Measurements from ENCODE around the gene NAV3. TPM values are rescaled to one million over a fixed set of nuclear protein-coding genes. Genes with fewer than 3 reads are reported as not detected.

The NAV3 gene
- total RNA-seq, 1 experiment from 2014 or later, result 3.0 TPM

DNA sequence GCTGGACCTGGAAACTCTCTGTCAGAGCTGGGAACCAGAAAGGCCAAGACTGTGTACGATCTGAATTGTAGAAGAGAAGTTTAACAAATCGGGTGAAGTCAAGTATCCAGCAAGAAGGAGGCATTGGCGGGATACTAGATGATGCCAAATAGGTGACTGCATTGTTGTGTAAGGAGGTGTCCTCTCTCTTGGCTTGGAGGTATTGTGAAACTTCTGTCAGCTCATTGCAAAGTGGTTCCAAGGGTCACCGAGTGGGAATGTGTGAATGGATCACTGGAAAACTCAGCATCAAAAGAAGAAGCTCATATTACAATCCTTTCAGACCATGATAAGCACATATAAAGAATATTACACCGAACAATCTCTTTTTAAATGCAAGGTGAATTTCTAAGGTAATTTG, 11.7 kb downstream of the NAV3 start:
- Histone ChIP-seq H3K23ac (ENCODE audit: insufficient read length, low read depth, low read length) (no peak overlapping the region), H2AFZ (ENCODE audit: low read length) (no peak overlapping the region), H2BK5ac (ENCODE audit: insufficient read length, low read length) (no peak overlapping the region), H3K27ac (ENCODE audit: insufficient read length, low read depth, low read length) (no peak overlapping the region), H3K4me2 (ENCODE audit: insufficient read depth, insufficient read length, low read length) (no peak overlapping the region), H3K9ac (ENCODE audit: extremely low read depth, insufficient read length, low read length) (no peak overlapping the region), H3K79me1 (ENCODE audit: insufficient read depth, low read depth, low read length, poor library complexity, severe bottlenecking) (no peaks in the 10 kb centered on the region), H3K79me2 (ENCODE audit: insufficient read depth, low read length) (no peaks in the 10 kb centered on the region), H2BK12ac (ENCODE audit: insufficient read length, low read depth, low read length) (no peak overlapping the region), H3K4ac (ENCODE audit: low read depth, low read length) (no peak overlapping the region), H4K8ac (replicated peaks; ENCODE audit: insufficient read length, low read depth, low read length) (no peak overlapping the region), H3T11ph (ENCODE audit: low read length) (no peak overlapping the region), H3K56ac (ENCODE audit: insufficient read length, low read depth, low read length) (no peak overlapping the region), H2BK15ac (ENCODE audit: low read depth, low read length) (no peak overlapping the region), H2AK5ac (ENCODE audit: insufficient read length, low read length) (no peak overlapping the region), H3K27me3 (ENCODE audit: insufficient read depth, low read length) (no peaks in the 10 kb centered on the region), H2BK20ac (ENCODE audit: low read depth, low read length, poor library complexity, severe bottlenecking) (no peak overlapping the region), H4K91ac (ENCODE audit: insufficient read length, low read depth, low read length) (no peak overlapping the region), H4K5ac (ENCODE audit: insufficient read length, low read depth, low read length) (no peak overlapping the region), H4K20me1 (ENCODE audit: control insufficient read depth, insufficient read depth, insufficient read length) (no peaks in the 10 kb centered on the region), H3K23me2 (ENCODE audit: insufficient read length, low read depth, low read length, poor library complexity, severe bottlenecking) (no peaks in the 10 kb centered on the region), H3K14ac (ENCODE audit: insufficient read depth, low read length) (no peak overlapping the region), H3K9me3 (ENCODE audit: control insufficient read depth, low read depth, low read length) (no peaks in the 10 kb centered on the region), H3K18ac (ENCODE audit: insufficient read length, low read depth, low read length) (no peak overlapping the region), H3K4me1 (ENCODE audit: insufficient read depth, low read length) (no peaks in the 10 kb centered on the region), H2BK120ac (ENCODE audit: low read depth, low read length, poor library complexity, severe bottlenecking) (no peak overlapping the region)
- H3K9me3 Mint-ChIP-seq, result no peaks in the 10 kb centered on the region
- H3K36me3 Mint-ChIP-seq (ENCODE audit: insufficient read depth in 1 of 3, low read depth in 3 of 3), result no peaks in the 10 kb centered on the region
- DNase-seq, result no peak
- no peaks in the 10 kb centered on the region for H3K27me3 Mint-ChIP-seq (ENCODE audit: low read depth)
- H3K27ac Mint-ChIP-seq, result no peak overlapping the region
- H3K4me3 Mint-ChIP-seq, result no peak overlapping the region
- H3K4me1 Mint-ChIP-seq, result no peaks in the 10 kb centered on the region
- TF ChIP-seq, protein P1, sequence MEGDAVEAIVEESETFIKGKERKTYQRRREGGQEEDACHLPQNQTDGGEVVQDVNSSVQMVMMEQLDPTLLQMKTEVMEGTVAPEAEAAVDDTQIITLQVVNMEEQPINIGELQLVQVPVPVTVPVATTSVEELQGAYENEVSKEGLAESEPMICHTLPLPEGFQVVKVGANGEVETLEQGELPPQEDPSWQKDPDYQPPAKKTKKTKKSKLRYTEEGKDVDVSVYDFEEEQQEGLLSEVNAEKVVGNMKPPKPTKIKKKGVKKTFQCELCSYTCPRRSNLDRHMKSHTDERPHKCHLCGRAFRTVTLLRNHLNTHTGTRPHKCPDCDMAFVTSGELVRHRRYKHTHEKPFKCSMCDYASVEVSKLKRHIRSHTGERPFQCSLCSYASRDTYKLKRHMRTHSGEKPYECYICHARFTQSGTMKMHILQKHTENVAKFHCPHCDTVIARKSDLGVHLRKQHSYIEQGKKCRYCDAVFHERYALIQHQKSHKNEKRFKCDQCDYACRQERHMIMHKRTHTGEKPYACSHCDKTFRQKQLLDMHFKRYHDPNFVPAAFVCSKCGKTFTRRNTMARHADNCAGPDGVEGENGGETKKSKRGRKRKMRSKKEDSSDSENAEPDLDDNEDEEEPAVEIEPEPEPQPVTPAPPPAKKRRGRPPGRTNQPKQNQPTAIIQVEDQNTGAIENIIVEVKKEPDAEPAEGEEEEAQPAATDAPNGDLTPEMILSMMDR (conservative IDR thresholded peaks at IDR 0.05), result no peak
- WGBS (ENCODE audit: extremely low coverage, insufficient read length, low lambda C conversion rate), result no CpG with 5 or more reads among the region's 5 CpGs
